Left renal pelvis (tissue), 4 donors: ENCODE results near the gene PARD3B. TPM values are rescaled to one million over a fixed set of nuclear protein-coding genes. Genes with fewer than 3 reads are reported as not detected.

Source experiments
- DNase-seq, 4 donors: peaks; one replicate each; pipeline ENCODE4 v3.0.0-alpha.2; 2013; ENCODE audit warnings: low read depth in 4 of 4, low spot score in 3 of 4
- polyA plus RNA-seq, 4 donors: library from polyadenylated mRNA; unstranded; fragments of 120-200 nt; gene quantifications; one replicate each; pipeline ENCODE4 v1.2.1, GENCODE V29; 2013; ENCODE audit not compliant: insufficient read length in 4 of 4

Gene PARD3B
- polyA plus RNA-seq, 4 donors = 22.6 to 39.0 (median 35.4) TPM

DNA sequence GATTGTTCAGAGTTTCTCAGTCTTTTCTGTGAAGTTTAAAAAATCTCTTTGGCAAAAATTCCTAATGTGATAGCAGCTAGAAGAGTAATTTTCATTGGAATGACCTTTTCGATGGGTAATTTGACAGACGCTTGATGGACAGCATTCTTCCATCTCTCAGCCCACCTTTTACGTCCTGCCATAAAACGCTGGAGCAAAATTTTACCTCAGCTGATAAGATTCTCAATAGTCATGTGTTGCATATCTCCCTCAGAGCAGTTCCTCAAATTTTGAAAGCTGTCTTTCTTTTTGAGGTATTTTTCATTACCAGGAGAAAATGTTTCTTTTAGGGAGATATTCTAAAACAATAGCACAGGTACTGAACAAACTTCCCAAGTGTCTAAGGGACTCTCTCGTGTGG, 441.4 kb downstream of the PARD3B start:
- DNase-seq = no peak

DNA sequence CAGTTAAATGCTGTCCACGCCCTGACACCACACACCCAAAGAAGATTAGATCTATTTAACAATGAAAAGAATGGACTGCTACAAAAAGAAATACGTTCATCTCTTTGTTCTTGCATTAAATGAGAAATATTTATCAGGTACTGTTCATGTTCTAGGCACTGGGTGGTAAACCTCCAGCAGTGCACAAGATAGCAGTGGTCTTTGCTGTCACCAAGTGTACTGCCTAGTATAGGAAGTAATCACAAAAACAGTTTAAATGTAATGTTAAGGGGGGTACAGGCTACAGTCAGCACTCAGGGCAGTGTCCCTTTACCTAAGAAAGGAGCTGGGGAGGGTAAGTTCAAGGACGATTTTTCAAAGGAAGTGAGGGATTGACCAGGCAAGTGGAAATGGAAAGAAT, 443.6 kb downstream of the PARD3B start:
- DNase-seq = no peak

DNA sequence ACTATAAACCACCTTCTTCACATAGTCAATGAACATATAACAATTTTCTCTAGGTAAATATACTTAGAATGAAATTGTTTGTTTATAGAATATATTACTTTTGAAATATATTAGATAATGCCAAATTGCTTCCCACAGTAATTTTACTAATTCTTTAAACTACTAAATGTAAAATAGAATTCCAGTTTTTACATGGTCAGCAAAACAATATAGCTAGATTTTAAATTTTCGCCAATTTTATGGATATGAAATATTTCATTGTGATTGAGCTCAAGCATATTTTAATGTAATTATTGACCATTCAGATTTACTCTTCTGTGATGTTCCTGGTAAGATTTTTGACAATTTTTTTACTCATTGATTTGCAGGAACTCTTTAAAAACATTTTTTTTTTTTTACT, 444.6 kb downstream of the PARD3B start:
- DNase-seq = no peak

DNA sequence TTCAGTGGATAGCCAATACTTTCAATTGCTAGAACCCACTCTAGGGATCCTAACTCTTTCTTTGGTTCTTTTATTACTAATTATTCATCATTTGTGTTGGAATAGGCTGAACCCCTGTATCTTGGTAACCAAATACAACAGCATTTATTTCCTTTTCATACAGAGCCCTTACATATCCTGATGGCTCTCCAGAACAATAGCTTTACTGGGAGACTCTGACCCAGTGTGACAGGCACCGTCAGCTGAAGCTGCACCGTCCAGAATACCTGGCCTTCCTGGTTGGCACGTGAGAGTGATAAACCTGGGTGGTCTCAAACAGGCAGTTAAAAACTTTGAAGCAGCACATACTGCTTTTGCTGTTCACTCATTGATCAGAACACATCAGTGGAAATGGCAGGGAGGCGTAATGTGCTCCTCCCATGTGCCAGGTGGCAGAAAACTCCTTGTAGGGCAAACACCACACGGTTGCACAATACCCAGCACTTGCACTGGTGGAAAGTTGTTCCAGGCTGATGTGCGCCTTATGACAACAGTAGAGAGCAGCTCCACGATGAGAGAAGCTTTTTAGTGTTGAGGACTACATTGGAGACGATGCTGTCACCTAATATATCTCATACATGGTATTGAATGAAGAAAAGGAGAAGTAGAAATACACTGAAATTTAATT, 456.2 kb downstream of the PARD3B start:
- DNase-seq = no peak

DNA sequence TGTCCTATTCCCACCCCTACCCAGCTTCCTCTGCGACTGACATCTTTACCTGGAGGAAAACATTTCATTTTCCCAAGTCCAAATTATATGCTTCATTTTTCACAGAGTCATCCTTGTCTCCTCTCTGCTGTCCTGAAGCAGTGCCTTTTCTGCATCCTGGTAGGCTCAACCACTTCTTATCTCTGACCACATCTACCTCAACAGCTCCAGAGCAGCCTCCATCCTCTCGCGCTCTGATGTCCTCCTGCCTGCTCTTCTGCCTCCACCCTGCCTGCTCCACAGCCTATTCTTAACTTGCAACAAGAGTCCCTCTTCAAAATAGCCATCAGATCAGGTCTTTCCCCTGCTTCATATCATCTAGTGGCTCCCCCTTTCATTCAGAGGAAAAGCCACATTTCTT, 457.1 kb downstream of the PARD3B start:
- no peak for DNase-seq

DNA sequence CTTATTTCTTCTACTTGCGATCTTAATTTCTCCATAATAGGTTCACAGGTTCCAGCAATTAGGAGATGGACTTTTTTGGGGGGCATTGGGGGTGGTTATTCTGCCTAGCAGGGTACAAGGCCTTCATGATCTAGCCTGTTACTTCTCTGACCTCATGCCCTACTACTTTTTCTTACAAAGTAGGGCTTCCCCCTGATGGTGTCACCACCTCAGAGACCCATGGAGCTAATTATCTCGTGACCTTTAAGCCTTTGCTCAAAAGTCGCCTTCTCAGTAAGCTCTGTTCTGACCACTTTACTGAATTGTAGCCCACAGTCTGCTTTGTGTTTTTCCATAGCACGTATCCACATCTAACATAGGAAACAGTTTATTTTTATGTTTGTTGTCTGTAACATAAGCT, 458.0 kb downstream of the PARD3B start:
- DNase-seq = no peak

DNA sequence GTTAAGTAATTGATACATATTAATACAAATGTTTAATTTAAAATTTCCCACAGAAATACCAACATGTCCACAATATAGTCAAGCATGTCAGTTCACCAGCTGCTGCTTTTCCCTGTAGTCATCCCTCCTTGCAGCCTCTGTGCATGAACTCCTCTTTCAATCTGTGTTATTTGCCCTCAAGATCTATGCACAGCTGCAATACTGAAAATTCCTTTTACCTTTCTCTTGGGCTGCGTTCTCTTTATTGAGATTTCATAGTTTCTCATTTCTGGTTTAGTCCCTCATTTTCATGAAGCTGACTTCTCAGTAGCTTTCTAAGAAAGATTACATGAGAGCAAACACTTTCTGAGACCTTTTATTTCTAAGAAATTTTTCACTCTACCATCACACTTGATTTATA, 464.9 kb downstream of the PARD3B start:
- no peak for DNase-seq

DNA sequence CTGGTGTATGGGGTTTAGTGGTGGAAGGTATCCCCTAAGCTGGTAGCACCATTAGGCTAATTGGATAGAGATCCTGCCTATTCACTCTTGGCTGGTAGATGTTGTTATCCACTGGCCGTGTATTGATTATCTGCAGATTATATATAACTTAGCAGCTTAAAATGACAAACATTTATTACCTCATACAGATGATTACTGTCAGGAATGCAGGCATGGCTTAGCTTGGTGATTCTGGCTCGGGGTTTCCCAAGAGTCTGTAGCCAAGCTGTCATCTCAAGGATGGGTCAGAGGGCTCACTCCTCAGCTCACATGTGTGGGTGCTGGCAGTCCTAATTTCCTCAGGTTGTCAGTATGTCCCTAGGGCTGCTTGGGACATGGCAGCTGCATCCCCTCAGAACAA, 465.8 kb downstream of the PARD3B start:
- no peak for DNase-seq

DNA sequence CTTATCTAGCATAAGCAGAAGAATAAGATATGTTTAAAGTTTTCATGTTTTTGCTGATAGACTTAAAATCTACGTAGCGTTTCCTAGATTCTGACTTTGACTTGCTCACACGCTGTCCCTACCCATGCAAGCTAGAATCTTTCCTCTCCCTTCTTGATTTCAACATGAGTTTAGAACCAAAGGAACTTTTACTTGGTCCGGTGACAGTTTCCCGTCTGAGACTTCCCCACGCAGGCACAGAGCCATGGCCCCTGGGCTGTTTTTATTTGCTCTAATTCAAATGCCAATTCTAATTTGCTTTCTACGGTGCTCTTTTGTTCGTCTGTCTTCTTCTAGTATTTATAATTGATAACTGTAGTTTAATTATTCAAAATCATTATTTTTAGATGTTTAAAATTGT, 467.7 kb downstream of the PARD3B start:
- no peak for DNase-seq

DNA sequence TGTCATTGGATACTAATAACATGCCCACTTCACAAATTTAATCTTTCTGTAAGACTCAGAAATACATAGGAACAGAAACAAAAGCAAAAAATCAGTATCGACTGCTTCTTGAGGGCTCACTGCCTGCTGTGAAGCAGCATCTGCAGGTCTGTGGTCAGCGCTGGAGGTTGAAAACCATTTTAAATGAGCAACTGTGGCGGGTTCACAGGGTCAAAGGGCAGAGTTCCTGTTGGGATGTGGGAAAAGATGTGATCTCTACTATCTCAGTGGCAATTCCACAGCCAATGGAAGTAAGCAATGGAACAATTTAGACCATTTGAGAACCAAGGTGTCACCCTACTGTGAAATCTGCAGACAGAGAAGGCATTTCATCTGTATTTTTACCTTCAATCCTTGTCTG, 468.3 kb downstream of the PARD3B start:
- no peak for DNase-seq

DNA sequence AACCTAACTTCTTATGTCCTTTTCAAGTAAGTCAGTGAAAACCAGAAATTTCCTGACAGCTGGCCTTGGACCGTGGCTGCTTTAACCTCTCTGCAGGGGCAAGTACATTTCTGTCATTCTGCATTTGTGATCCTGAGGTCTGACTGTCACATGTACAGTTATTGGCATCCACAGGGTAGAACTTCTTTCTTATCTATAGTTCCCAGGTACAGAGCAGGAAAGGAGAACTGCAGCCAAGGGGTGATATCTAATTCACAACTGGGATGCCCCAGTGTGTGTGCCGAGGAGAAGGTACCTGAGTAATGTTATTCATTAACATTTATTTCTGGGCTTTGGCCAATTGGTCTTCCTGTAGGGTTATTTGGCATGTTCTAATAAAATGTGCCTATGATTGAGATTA, 468.9 kb downstream of the PARD3B start:
- no peak for DNase-seq

DNA sequence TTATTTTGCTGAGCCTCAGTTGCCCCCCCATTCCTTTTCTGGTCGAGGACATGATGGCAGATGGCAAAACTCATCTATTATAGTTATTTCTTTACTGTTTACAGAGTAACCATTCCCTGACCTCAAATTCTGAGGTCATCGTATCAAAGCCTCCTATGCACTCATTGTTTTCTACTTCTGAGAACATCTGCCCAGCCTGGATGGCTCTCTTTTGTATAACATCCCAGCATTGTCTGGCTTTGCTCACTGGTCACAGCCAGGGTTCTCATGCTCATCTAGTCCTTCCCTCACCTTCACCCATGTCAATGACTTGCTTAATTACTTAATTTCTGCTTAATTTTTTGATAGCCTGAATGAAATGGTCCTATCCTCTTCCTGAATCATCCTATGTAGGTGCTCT, 472.1 kb downstream of the PARD3B start:
- no peak for DNase-seq

DNA sequence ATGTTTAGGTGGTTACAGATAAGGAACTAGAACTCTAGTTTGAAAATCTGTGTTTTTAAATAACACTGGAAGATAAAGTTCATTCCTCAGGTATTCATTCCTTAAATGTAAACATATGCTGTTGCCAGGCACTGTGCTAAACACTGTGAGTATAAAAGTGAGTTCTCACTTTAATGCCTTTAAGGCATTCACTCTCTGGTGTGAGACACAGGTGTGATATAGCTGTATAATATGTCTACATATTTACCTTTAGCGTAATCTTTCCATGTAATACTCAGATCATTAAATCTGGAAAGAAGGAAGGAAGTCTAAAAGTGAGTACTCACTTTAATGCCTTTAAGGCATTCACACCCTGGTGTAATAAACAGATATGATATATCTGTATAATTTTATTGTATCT, 472.6 kb downstream of the PARD3B start:
- DNase-seq = no peak

DNA sequence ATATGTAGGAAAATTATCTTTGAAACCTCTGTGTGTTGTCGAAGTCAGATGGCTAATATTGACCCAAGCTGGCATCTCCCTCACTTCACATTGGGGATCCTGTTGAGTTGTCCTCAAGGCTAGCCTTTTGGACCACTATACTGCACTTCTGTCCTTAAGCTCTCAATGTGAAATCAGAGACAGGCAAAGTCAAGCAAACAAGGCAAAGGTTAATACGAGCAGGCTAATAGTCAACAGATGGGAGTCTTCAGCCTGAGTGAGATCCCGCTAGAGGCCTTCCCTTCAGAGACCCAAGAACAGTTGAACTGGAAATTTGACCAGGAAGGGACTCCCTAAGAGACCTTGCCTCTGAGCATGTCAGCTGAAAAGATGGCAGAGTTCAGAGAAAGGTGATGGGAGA, 475.4 kb downstream of the PARD3B start:
- DNase-seq = no peak

DNA sequence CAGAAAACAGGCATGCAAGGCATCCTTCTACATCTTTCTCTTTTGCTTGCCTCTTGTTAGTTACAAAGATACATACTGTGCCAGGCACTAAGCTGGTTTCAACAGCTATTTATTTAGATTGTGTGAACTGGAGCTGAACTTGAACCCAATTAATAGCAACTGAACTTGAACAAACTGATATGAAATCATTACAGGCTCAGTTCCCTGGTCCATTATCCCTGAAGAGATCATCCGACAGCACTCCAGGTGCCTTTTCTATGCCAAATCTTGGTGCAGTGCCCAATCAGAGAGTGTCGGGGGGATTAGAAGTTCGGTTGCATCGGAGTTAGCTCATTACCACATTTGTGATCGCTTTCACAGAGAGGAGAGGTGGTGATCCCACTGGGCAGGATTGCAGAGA, 477.6 kb downstream of the PARD3B start:
- no peak for DNase-seq

DNA sequence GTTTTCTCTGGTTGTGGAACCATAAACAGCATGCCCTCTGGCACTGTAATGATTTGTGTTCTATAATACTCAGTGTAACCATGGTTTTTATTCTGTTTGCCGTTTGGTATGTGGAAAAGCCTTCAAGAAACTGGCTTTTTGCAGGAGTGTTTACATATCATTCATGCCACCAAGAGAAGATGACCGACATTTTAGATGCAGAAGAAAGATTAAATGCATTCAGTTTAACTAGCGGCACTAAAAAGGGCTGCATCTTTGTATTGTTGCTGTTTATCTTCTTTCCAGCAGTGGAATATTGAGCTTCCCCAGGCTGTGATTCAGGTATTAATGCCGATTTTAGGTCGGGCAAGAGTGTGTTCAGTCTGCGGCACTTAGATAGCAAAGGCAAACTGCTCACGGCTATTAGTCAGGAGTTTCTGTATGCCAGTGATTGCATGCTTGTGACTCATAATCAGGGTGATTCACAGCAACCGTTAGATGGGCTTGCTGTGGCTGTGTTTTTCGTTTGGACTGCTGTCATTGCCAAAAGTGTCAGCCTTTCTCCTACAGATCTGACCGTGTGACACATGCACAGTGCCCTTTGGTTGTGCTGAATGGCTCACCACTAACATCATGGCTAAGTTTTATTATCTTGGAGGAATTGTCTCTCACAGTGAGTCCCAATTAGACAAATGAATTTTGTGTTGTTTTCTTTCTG, 479.7 kb downstream of the PARD3B start:
- no peak for DNase-seq

DNA sequence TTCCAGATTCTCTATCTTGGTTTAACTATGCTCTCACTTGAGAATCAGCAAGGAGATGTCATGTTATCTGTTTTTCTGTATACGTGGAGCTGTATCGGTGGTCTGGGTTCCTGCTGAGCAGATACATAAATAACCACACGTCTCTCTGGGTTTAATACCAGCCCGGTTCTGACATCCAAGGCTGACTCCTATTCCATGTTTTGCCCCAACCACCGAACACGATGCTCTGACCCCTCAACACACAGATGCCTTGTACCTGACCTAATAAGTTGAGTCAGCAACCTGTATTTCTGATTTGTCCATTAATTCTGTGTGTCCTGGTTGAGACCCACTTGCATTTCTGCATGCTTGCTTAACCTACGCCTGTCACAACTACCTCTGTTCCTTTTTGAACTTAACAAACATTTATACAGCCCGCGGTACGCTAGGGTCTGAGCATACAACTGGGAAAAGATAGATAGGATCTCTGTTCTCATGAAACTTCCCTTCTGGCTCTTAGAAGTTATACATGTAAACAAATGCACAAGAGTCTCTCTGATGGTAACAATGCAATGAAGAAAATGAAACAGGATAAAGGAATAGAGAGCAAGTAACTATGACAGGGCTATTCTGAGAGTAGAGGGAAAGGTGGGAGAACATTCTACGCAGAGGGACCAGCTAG, 480.4 kb downstream of the PARD3B start:
- no peak for DNase-seq

DNA sequence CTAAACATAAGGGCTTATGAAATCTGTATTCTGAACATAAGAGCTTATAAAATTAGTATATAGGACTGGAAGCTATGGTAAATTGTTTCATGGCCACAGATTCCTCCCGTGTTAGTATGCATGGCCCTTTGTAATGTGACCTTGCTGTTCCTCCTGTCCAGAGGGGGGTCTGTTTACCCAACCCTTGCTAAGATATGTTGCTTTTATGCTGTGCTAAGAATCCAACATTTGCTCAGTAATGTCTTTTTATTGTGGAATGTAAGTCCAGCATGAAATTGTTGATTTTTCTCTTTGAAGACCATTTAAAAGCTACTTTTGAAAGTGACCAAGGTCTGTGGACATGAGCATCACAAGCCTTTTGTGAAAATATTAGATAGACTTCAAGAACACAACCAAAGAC, 485.4 kb downstream of the PARD3B start:
- DNase-seq = no peak

DNA sequence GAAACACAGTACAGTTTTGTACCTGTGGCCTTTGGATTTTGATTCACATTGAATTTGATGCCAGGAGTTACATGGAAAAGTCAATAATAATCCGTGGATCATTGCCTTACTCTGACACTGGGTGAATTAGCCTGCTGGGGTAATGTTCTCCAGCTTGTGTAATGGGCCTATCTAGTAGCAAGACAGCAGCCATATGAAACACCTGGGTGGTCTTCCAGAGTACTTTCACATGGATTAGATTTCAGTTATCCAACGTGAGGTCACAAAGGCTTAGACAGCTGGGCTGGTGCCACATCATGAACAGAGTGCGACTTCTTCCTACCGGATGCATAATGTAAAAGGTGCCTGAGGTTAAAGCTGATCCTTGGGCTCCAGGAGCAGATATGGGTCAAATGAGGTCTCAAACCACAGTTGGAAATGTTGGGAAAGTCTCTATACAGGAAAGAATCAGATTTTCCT, 486.8 kb downstream of the PARD3B start:
- no peak for DNase-seq

DNA sequence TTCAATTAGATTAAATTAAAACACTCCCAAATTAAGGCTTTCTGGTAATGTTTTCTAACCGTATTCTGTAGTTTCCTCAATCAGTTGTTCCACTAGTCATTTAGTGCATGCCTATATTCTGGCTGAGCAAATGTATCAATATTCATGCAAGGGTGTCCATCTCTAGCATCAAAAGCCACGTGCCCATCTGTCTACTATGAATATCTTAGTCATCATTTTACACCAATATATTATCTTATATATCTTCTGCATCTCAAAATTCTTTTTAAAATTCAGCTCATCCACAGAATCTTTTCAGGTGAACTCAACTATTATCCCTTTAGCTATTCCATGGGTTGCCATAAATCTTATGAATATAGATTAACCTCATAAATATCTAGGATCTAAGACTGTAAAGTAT, 488.2 kb downstream of the PARD3B start:
- no peak for DNase-seq

DNA sequence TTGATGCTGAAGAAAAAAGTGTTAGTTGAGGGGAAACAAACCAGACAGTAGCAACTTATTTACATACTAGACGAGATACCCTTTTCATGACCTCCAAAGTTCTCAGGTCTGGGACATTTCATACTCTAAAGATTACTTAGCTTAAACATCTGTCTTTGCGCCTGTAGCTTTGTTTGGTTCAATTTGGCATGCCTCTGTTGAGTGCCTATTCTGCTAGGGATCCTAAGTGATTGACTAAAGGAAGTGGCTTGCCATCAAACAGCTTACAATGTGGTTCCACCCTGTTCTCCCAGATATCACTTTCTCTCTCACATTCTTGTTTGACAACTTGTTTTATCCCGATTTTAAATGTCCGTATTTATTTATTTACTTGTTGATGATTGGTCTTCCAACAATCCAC, 488.8 kb downstream of the PARD3B start:
- no peak for DNase-seq

DNA sequence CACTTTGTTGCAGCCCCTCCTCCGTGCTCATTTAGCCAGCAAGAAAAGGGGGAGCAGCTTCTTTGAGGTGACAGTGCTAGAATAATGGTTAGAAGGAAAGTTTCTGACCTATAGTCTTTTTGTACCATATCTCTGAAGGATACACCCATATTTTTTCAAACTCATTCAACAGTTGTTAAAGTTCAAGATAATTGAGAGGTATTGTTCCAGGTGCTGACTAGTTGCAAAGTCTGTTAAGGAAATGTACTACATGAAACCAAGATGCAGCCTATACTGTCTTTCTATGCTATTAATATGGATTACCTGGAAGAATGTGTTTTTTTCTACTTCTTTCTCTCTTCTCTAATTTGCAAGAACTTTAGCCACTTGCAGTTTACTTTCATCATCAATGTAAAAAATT, 495.0 kb downstream of the PARD3B start:
- no peak for DNase-seq
